ENCODE data around the gene ARAP1.

Gene ARAP1

DNA sequence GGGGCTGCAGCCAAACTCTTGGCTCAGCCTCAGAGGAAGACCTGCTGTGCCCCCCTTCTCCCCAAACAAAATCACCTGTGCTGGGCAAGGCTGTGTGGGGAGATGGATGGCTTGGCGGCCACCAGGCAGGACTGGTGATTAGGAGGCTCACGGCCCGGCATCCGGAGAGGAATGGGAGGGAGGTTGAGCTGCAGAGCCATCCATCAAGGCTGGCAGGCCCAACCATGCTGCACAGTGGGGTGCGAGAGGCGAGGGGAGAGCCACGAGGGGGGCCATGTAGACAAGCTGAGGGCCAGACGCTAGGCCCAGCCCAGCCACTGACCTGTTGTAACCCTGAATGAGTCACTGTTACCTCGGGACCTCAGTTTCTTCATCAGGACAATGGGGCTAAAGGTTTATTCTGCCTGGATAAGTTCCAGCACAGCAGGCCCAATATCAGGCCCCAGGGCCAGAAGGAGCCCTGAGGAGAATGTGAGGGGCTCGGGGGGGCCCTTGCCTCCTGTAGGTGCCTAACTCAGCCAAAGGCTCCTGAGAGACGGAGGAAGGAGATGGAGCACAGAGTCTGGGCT, 96.2 kb downstream of the ARAP1 start:
- Histone ChIP-seq H3K9ac (ENCODE audit: low read length in 5 of 5) (no peak overlapping the region), H3K4me1 (ENCODE audit: control insufficient read depth in 5 of 5, insufficient read depth in 5 of 5, low read length in 5 of 5) (no peaks in the 10 kb centered on the region), H3K9me3 (ENCODE audit: control insufficient read depth in 5 of 5, low read length in 5 of 5) (no peaks in the 10 kb centered on the region), H3K36me3 (ENCODE audit: control insufficient read depth in 5 of 5, insufficient read depth in 5 of 5, low read length in 5 of 5) (no peaks in the 10 kb centered on the region), H3K27me3 (ENCODE audit: control insufficient read depth in 5 of 5, insufficient read depth in 4 of 5, low read length in 5 of 5) (peaks cover 3 to 24% (median 14%) of the 10 kb centered on the region in 5 donors), H3K27ac (ENCODE audit: low read depth, low read length) (no peak overlapping the region), H3K4me3 (ENCODE audit: low read depth in 1 of 5, low read length in 5 of 5) (no peak overlapping the region)

GRCh38 chr11:72655014-72655413, 97.2 kb downstream of the ARAP1 start:
- Histone ChIP-seq H3K9me3 (ENCODE audit: control insufficient read depth in 5 of 5, low read length in 5 of 5) (no peaks in the 10 kb centered on the region), H3K27me3 (ENCODE audit: control insufficient read depth in 5 of 5, insufficient read depth in 4 of 5, low read length in 5 of 5) (peaks cover 3 to 24% (median 14%) of the 10 kb centered on the region in 5 donors), H3K27ac (ENCODE audit: low read depth, low read length) (no peak overlapping the region), H3K9ac (ENCODE audit: low read length in 5 of 5) (no peak overlapping the region), H3K4me3 (ENCODE audit: low read depth in 1 of 5, low read length in 5 of 5) (no peak overlapping the region), H3K4me1 (ENCODE audit: control insufficient read depth in 5 of 5, insufficient read depth in 5 of 5, low read length in 5 of 5) (no peaks in the 10 kb centered on the region), H3K36me3 (ENCODE audit: control insufficient read depth in 5 of 5, insufficient read depth in 5 of 5, low read length in 5 of 5) (no peaks in the 10 kb centered on the region)

- no peak overlapping the region for H3K9ac ChIP-seq (ENCODE audit: low read length in 5 of 5)
- H3K4me3 ChIP-seq (ENCODE audit: low read depth in 1 of 5, low read length in 5 of 5), result no peak overlapping the region
- H3K27me3 ChIP-seq (ENCODE audit: control insufficient read depth in 5 of 5, insufficient read depth in 4 of 5, low read length in 5 of 5), result peaks cover 3 to 20% (median 13%) of the 10 kb centered on the region in 5 donors
- no peak overlapping the region for H3K27ac ChIP-seq (ENCODE audit: low read depth, low read length)
- no peaks in the 10 kb centered on the region for H3K36me3 ChIP-seq (ENCODE audit: control insufficient read depth in 5 of 5, insufficient read depth in 5 of 5, low read length in 5 of 5)
- no peaks in the 10 kb centered on the region for H3K4me1 ChIP-seq (ENCODE audit: control insufficient read depth in 5 of 5, insufficient read depth in 5 of 5, low read length in 5 of 5)
- H3K9me3 ChIP-seq (ENCODE audit: control insufficient read depth in 5 of 5, low read length in 5 of 5), result no peaks in the 10 kb centered on the region
Measured at GRCh38 chr11:72653649-72654048, 98.6 kb downstream of the ARAP1 start.

DNA sequence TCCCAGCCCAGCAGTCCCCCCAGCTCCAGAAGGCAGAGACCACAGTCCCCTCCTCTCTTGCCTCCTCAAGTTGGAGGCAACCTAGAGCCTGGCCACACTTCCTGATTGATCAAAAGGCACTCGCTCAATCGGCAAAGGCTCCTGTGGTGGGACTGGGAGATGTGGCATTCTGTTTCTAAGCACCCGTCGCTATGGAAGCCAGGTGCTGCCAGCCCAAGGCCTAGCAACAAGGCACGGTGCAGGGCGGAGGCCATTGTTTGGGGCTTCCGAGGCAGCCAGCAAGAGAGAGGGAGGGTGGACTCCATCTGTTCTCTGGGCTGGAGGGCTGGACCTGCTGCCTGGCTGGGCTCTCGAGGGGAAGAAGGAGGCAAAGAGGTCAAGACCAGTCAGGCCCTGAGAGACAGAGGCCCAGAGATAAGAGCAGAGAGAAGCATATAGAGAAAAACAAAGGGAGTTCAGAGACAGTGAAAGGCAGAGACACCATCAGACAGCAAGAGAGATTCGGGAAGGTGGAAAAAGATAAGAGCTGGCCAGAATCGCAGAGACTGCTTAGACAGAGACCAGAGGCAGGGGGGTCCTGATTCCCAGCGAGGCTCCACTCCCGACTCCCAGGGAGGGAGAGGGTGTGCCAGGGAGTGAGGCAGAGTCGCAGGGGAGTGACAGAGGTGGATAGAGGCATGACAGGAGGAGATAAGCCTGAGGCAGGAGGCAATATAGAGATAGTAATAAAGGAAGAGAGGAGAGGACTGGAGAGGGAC, 99.2 kb downstream of the ARAP1 start:
- Histone ChIP-seq H3K27ac (ENCODE audit: low read depth, low read length) (no peak overlapping the region), H3K4me3 (ENCODE audit: low read depth in 1 of 5, low read length in 5 of 5) (no peak overlapping the region), H3K9ac (ENCODE audit: low read length in 5 of 5) (no peak overlapping the region), H3K36me3 (ENCODE audit: control insufficient read depth in 5 of 5, insufficient read depth in 5 of 5, low read length in 5 of 5) (no peaks in the 10 kb centered on the region), H3K27me3 (ENCODE audit: control insufficient read depth in 5 of 5, insufficient read depth in 4 of 5, low read length in 5 of 5) (peaks cover 3 to 19% (median 8%) of the 10 kb centered on the region in 5 donors), H3K4me1 (ENCODE audit: control insufficient read depth in 5 of 5, insufficient read depth in 5 of 5, low read length in 5 of 5) (no peaks in the 10 kb centered on the region), H3K9me3 (ENCODE audit: control insufficient read depth in 5 of 5, low read length in 5 of 5) (no peaks in the 10 kb centered on the region)

GRCh38 chr11:72652133-72652532, 100.1 kb downstream of the ARAP1 start:
- H3K9me3 ChIP-seq (ENCODE audit: control insufficient read depth in 5 of 5, low read length in 5 of 5), result no peaks in the 10 kb centered on the region

DNA sequence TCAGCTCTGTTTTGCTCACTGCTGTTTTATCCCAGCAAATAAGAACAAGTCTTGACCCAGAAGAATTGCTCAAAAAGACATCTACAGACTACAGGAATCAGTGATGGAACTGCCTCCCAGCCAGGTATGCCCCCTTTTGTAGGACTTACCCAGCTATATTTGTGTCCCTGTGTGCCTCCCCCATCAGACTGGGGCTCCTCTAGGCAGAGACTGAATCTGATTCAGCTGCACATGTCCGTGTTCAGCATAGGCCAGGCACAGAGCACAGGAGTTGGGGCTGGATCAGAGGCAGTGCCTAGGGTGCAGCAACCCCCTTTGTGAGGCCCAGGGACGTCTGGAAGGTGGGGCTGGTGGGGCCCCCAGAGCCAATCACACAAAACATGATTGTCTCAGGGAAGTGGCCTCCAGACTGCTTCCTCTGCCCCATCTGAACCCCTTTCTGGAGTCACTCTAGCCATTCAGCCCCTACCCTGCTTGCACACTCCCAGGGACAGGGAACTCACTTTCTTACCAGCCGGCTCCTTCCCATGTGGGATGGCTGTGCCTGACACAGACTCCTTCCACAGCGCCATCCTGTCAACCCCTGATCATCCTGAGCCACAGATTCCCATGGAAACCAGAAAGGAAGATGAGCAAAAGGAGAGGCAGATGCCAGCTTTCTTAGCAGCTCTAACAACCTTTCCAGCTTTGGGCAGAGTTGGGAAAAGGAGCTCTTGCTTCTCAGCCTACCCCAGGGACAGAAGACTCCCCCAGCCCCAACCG, 102.8 kb downstream of the ARAP1 start:
- no peak overlapping the region for H3K27ac ChIP-seq (ENCODE audit: low read depth, low read length)
- no peaks in the 10 kb centered on the region for H3K36me3 ChIP-seq (ENCODE audit: control insufficient read depth in 5 of 5, insufficient read depth in 5 of 5, low read length in 5 of 5)
- H3K27me3 ChIP-seq (ENCODE audit: control insufficient read depth in 5 of 5, insufficient read depth in 4 of 5, low read length in 5 of 5), result peaks cover 0 to 5% (median 3%) of the 10 kb centered on the region in 5 donors
- H3K9me3 ChIP-seq (ENCODE audit: control insufficient read depth in 5 of 5, low read length in 5 of 5), result no peaks in the 10 kb centered on the region
- no peaks in the 10 kb centered on the region for H3K4me1 ChIP-seq (ENCODE audit: control insufficient read depth in 5 of 5, insufficient read depth in 5 of 5, low read length in 5 of 5)
- no peak overlapping the region for H3K9ac ChIP-seq (ENCODE audit: low read length in 5 of 5)
- no peak overlapping the region for H3K4me3 ChIP-seq (ENCODE audit: low read depth in 1 of 5, low read length in 5 of 5)

More at GRCh38 chr11:72652133-72652532, 100.1 kb downstream of the ARAP1 start:
- Histone ChIP-seq H3K9ac (ENCODE audit: low read length in 5 of 5) (no peak overlapping the region), H3K4me1 (ENCODE audit: control insufficient read depth in 5 of 5, insufficient read depth in 5 of 5, low read length in 5 of 5) (no peaks in the 10 kb centered on the region), H3K27me3 (ENCODE audit: control insufficient read depth in 5 of 5, insufficient read depth in 4 of 5, low read length in 5 of 5) (peaks cover 3 to 19% (median 8%) of the 10 kb centered on the region in 5 donors), H3K36me3 (ENCODE audit: control insufficient read depth in 5 of 5, insufficient read depth in 5 of 5, low read length in 5 of 5) (no peaks in the 10 kb centered on the region), H3K27ac (ENCODE audit: low read depth, low read length) (no peak overlapping the region), H3K4me3 (ENCODE audit: low read depth in 1 of 5, low read length in 5 of 5) (no peak overlapping the region)

- Histone ChIP-seq H3K9ac (ENCODE audit: low read length in 5 of 5) (no peak overlapping the region), H3K9me3 (ENCODE audit: control insufficient read depth in 5 of 5, low read length in 5 of 5) (no peaks in the 10 kb centered on the region), H3K27ac (ENCODE audit: low read depth, low read length) (no peak overlapping the region), H3K4me3 (ENCODE audit: low read depth in 1 of 5, low read length in 5 of 5) (no peak overlapping the region), H3K27me3 (ENCODE audit: control insufficient read depth in 5 of 5, insufficient read depth in 4 of 5, low read length in 5 of 5) (peaks cover 0 to 2% (median 0%) of the 10 kb centered on the region in 5 donors), H3K36me3 (ENCODE audit: control insufficient read depth in 5 of 5, insufficient read depth in 5 of 5, low read length in 5 of 5) (no peaks in the 10 kb centered on the region), H3K4me1 (ENCODE audit: control insufficient read depth in 5 of 5, insufficient read depth in 5 of 5, low read length in 5 of 5) (peaks cover 0 to under 1% (median 0%) of the 10 kb centered on the region in 5 donors)
Measured at GRCh38 chr11:72648384-72649136, 103.6 kb downstream of the ARAP1 start.

DNA sequence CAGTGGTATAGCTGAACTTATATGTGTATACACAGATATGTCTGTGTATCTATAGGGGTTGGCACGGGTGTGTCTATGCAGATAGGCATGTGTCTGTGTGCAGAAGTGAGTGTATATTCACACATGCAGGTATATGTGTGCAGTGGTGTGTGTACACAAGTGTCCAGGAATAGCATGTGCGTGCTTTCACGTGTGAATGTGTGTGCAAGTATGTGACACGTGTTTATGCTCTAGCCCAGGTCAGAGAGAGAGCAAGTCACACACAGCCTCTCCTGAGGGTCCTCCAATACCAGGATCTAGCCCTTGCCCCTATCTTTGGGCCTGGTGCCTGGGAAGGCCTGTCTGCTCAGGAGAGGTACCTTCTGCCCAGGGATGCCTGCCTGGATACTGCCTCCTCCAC, 104.3 kb downstream of the ARAP1 start:
- Histone ChIP-seq H3K4me3 (ENCODE audit: low read depth in 1 of 5, low read length in 5 of 5) (no peak overlapping the region), H3K9me3 (ENCODE audit: control insufficient read depth in 5 of 5, low read length in 5 of 5) (no peaks in the 10 kb centered on the region), H3K4me1 (ENCODE audit: control insufficient read depth in 5 of 5, insufficient read depth in 5 of 5, low read length in 5 of 5) (peaks cover 0 to 7% (median 5%) of the 10 kb centered on the region in 5 donors), H3K36me3 (ENCODE audit: control insufficient read depth in 5 of 5, insufficient read depth in 5 of 5, low read length in 5 of 5) (no peaks in the 10 kb centered on the region), H3K27me3 (ENCODE audit: control insufficient read depth in 5 of 5, insufficient read depth in 4 of 5, low read length in 5 of 5) (peaks cover 0 to 2% (median 0%) of the 10 kb centered on the region in 5 donors), H3K27ac (ENCODE audit: low read depth, low read length) (no peak overlapping the region), H3K9ac (ENCODE audit: low read length in 5 of 5) (no peak overlapping the region)

DNA sequence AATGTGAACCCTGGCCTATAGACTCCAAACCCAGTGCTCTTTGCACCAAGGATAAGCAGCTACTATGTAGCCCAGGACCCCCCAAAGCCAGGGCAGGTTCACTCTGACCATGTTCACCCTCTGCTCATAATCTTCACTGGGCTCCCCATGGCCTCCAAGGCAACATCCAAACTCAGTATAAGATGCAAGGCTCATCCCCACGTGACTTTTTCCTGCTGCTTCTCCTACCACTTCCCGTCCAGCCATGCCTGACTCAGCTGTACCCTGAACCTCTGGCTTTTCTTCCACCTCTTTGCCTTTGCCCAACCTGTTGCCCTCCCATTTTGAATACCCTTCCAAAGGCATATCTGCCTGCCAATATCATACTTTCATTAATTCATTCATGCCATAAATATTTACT, 105.7 kb downstream of the ARAP1 start:
- no peak overlapping the region for H3K9ac ChIP-seq (ENCODE audit: low read length in 5 of 5)
- H3K27ac ChIP-seq (ENCODE audit: low read depth, low read length), result no peak overlapping the region
- H3K4me3 ChIP-seq (ENCODE audit: low read depth in 1 of 5, low read length in 5 of 5), result no peak overlapping the region
- peaks cover 0 to 18% (median 12%) of the 10 kb centered on the region in 5 donors for H3K4me1 ChIP-seq (ENCODE audit: control insufficient read depth in 5 of 5, insufficient read depth in 5 of 5, low read length in 5 of 5)
- no peaks in the 10 kb centered on the region for H3K9me3 ChIP-seq (ENCODE audit: control insufficient read depth in 5 of 5, low read length in 5 of 5)
- no peaks in the 10 kb centered on the region for H3K36me3 ChIP-seq (ENCODE audit: control insufficient read depth in 5 of 5, insufficient read depth in 5 of 5, low read length in 5 of 5)
- peaks cover 0 to 5% (median 3%) of the 10 kb centered on the region in 5 donors for H3K27me3 ChIP-seq (ENCODE audit: control insufficient read depth in 5 of 5, insufficient read depth in 4 of 5, low read length in 5 of 5)
